Measurements from ENCODE around the gene XPR1. TPM values are rescaled to one million over a fixed set of nuclear protein-coding genes. Genes with fewer than 3 reads are reported as not detected.

The XPR1 gene
- polyA plus RNA-seq, 1 donor (not counting 4 experiments of a cell fraction or from before 2014, with no cell fraction given): 40.0 TPM

GRCh38 chr1:180632326-180633056 lies 669 bp downstream of the XPR1 start:
- Histone ChIP-seq H3K79me2 (ENCODE audit: control insufficient read depth, insufficient read depth, low read length) (peaks cover 31% of the 10 kb centered on the region), H3K9me1 (ENCODE audit: control insufficient read depth, extremely low read depth, insufficient read depth, low read length) (no peaks in the 10 kb centered on the region), H3K27me3 (ENCODE audit: control insufficient read depth, extremely low read depth, insufficient read depth, low read length) (no peaks in the 10 kb centered on the region), H3K4me1 (ENCODE audit: control insufficient read depth, extremely low read depth, insufficient read depth, low read length) (peaks cover 24% of the 10 kb centered on the region), H3K9me3 (ENCODE audit: control insufficient read depth, low read depth, low read length) (no peaks in the 10 kb centered on the region), H3K4me2 (ENCODE audit: control insufficient read depth, extremely low read depth, insufficient read depth, low read depth, low read length) (peak overlapping the region; percentile 97), H3K36me3 (ENCODE audit: control insufficient read depth in 2 of 2, extremely low read depth in 1 of 2, insufficient read depth in 2 of 2, low read length in 2 of 2) (no peaks in the 10 kb centered on the region), H4K20me1 (ENCODE audit: control insufficient read depth, extremely low read depth, insufficient read depth, low read length) (no peaks in the 10 kb centered on the region), H3K27ac (ENCODE audit: control insufficient read depth, insufficient read depth, low read length) (peak overlapping the region; percentile 74), H2AFZ (ENCODE audit: control insufficient read depth, low read length) (peak overlapping the region; percentile 98), H3K9ac (ENCODE audit: control insufficient read depth, extremely low read depth, insufficient read depth, low read length) (peak overlapping the region; percentile 85), H3K4me3 (ENCODE audit: control insufficient read depth in 2 of 3, extremely low read depth in 1 of 3, insufficient read depth in 2 of 3, low read depth in 1 of 3, low read length in 3 of 3) (peak overlapping the region; percentile 89 to 96 (median 91))
- TF ChIP-seq CTCF (optimal IDR thresholded peaks at IDR 0.05 in 1 of 3, IDR thresholded peaks at IDR 0.05 in 1 of 3, conservative IDR thresholded peaks at IDR 0.05 in 1 of 3; ENCODE audit: extremely low read depth in 1 of 3, insufficient read depth in 2 of 3, low read length in 3 of 3) (peak in 2 of 3 experiments; percentile 18 to 54), EZH2 (IDR thresholded peaks at IDR 0.05; ENCODE audit: low read length) (no peak)
- dilution Hi-C loops (cut with MboI; ENCODE audit: extremely low pct_ligation_motif_present, low sequenced_read_pairs): no loop called here
- FAIRE-seq (peak; percentile 39), DNase-seq (ENCODE audit: low read depth, low spot score) (no peak)

- H3K27ac ChIP-seq (ENCODE audit: control insufficient read depth, insufficient read depth, low read length): peak overlapping the region; percentile 74
- H3K9me3 ChIP-seq (ENCODE audit: control insufficient read depth, low read depth, low read length): no peaks in the 10 kb centered on the region
Measured at GRCh38 chr1:180633057-180634056, 1.5 kb downstream of the XPR1 start.

More at GRCh38 chr1:180633057-180634056, 1.5 kb downstream of the XPR1 start:
- Histone ChIP-seq H3K4me3 (ENCODE audit: control insufficient read depth in 2 of 3, extremely low read depth in 1 of 3, insufficient read depth in 2 of 3, low read depth in 1 of 3, low read length in 3 of 3) (peak overlapping the region; percentile 89 to 96 (median 91)), H3K79me2 (ENCODE audit: control insufficient read depth, insufficient read depth, low read length) (peaks cover 35% of the 10 kb centered on the region), H3K9ac (ENCODE audit: control insufficient read depth, extremely low read depth, insufficient read depth, low read length) (peak overlapping the region; percentile 85), H3K9me1 (ENCODE audit: control insufficient read depth, extremely low read depth, insufficient read depth, low read length) (no peaks in the 10 kb centered on the region), H3K4me1 (ENCODE audit: control insufficient read depth, extremely low read depth, insufficient read depth, low read length) (peaks cover 24% of the 10 kb centered on the region), H3K27me3 (ENCODE audit: control insufficient read depth, extremely low read depth, insufficient read depth, low read length) (no peaks in the 10 kb centered on the region), H3K4me2 (ENCODE audit: control insufficient read depth, extremely low read depth, insufficient read depth, low read depth, low read length) (peak overlapping the region; percentile 97), H4K20me1 (ENCODE audit: control insufficient read depth, extremely low read depth, insufficient read depth, low read length) (no peaks in the 10 kb centered on the region), H3K36me3 (ENCODE audit: control insufficient read depth in 2 of 2, extremely low read depth in 1 of 2, insufficient read depth in 2 of 2, low read length in 2 of 2) (no peaks in the 10 kb centered on the region), H2AFZ (ENCODE audit: control insufficient read depth, low read length) (no peak overlapping the region)
- TF ChIP-seq EZH2 (IDR thresholded peaks at IDR 0.05; ENCODE audit: low read length) (no peak), CTCF (optimal IDR thresholded peaks at IDR 0.05 in 1 of 3, IDR thresholded peaks at IDR 0.05 in 1 of 3, conservative IDR thresholded peaks at IDR 0.05 in 1 of 3; ENCODE audit: extremely low read depth in 1 of 3, insufficient read depth in 2 of 3, low read length in 3 of 3) (no peak)
- DNase-seq (ENCODE audit: low read depth, low spot score) (peak; percentile 60), FAIRE-seq (peak; percentile 86)
- dilution Hi-C loops (cut with MboI; ENCODE audit: extremely low pct_ligation_motif_present, low sequenced_read_pairs): no loop called here

Data from keratinocyte (primary cell).